ENCODE measurements around the gene S100A13. TPM values are rescaled to one million over a fixed set of nuclear protein-coding genes. Genes with fewer than 3 reads are reported as not detected.

The S100A13 gene
- total RNA-seq, 4 donors from 2014 or later, result 118 to 192 (median 176) TPM

- ATAC-seq (ENCODE audit: low FRiP score) (no peak), DNase-seq (ENCODE audit: low spot score) (no peak)
- TF ChIP-seq CTCF (IDR thresholded peaks at IDR 0.05), result no peak
Observed at GRCh38 chr1:153608089-153608682, 19.1 kb downstream of the S100A13 start.

GRCh38 chr1:153607381-153607780 lies 19.9 kb downstream of the S100A13 start:
- DNase-seq (ENCODE audit: low spot score) (no peak), ATAC-seq (ENCODE audit: low FRiP score) (no peak)
- no peak for TF ChIP-seq CTCF (IDR thresholded peaks at IDR 0.05)

GRCh38 chr1:153606194-153606593 lies 21.1 kb downstream of the S100A13 start:
- no peak for TF ChIP-seq CTCF (IDR thresholded peaks at IDR 0.05)
- ATAC-seq (ENCODE audit: low FRiP score), result no peak
- no peak for DNase-seq (ENCODE audit: low spot score)

GRCh38 chr1:153602749-153603148 lies 24.6 kb downstream of the S100A13 start:
- DNase-seq (ENCODE audit: low spot score) (no peak), ATAC-seq (ENCODE audit: low FRiP score) (no peak)
- TF ChIP-seq CTCF (IDR thresholded peaks at IDR 0.05), result no peak

- DNase-seq (ENCODE audit: low spot score) (no peak), ATAC-seq (ENCODE audit: low FRiP score) (no peak)
- no peak for TF ChIP-seq CTCF (IDR thresholded peaks at IDR 0.05)
Observed at GRCh38 chr1:153599847-153600246, 27.5 kb downstream of the S100A13 start.

- DNase-seq (ENCODE audit: low spot score), result no peak
- no peak for ATAC-seq (ENCODE audit: low FRiP score)
- TF ChIP-seq CTCF (IDR thresholded peaks at IDR 0.05), result no peak
Observed at GRCh38 chr1:153598309-153599172, 28.8 kb downstream of the S100A13 start.

- DNase-seq (ENCODE audit: low spot score) (no peak), ATAC-seq (ENCODE audit: low FRiP score) (peak; percentile 58)
- TF ChIP-seq CTCF (IDR thresholded peaks at IDR 0.05), result no peak
Observed at GRCh38 chr1:153597206-153597605, 30.1 kb downstream of the S100A13 start.
